Endometrial microvascular endothelial cells (primary cell): Measurements from ENCODE around the gene CHCHD4. TPM values are rescaled to one million over a fixed set of nuclear protein-coding genes. Genes with fewer than 3 reads are reported as not detected.

Experiments
- in situ Hi-C: cut with HindIII; loops from 2 replicates; pipeline ENCODE4 v1.10.0; 2017; ENCODE audit warnings: low sequenced_read_pairs, low pct_unique_long_range_greater_than_20kb; ENCODE audit errors: inconsistent ontology term
- total RNA-seq: library from RNA; depleted of rRNA; stranded (reverse); fragments of >200 nt; gene quantifications from one replicate; pipeline ENCODE4 v1.2.3, GENCODE V29; 2015; ENCODE audit errors: inconsistent ontology term

CHCHD4 gene
- total RNA-seq, result 22.5 TPM

DNA sequence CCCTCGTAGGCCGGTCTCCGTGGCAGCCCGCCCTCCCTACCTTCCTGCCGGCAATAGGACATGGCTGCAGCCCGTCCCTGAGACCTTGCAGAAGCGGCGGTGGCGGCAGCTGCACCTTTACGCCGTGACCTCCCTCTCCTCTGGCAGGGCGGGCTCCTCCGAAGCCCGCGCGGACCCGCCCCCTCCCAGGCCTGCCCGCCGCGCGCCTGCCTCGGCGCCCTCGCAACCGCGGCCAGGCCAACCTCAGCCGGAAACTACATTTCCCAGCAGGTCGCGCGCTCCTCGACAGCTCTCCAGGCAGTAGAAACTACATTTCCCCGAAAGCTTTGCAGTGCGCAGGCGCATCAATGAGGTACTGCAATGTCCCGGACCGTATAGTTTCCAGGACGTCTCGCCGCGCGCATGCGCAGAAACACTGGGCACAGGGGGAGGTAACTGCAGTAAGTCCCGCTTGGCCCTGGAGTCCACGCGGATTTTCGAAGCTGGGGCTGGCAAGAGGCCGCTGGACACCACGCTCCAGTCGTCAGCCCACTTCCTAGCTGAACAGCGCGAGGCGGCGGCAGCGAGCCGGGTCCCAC, at the start of gene CHCHD4, which contains the start of gene TMEM43:
CHCHD4 (minus strand) TSS at position 256 of the 578 bp plus-strand sequence; CDS start at position 62, 194 bp downstream.
TMEM43 (plus strand) TSS at position 438 of the 578 bp plus-strand sequence. CDS start 142 bp downstream, outside the sequence.
- in situ Hi-C loops, result no loop called here

DNA sequence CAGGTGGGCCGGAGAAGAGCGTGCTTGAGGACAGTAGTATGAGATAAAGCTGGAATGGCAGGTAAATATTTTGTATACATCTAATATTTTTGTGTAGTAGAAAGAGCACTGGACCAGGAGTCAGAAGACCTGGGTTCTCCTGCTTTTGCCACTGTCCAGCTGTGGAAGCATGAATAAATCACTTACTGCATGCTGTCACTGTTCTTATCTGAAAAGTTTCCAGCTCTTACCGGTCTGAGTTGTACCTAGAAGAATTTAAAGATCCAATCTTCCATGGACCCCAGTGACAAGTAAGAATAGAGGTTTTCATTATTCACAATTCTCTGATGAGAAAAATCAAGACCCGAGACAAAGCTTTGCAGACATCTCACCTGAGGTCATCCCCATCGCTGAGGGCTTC, 47.8 kb upstream of the CHCHD4 start:
- in situ Hi-C loops, result no loop called here

DNA sequence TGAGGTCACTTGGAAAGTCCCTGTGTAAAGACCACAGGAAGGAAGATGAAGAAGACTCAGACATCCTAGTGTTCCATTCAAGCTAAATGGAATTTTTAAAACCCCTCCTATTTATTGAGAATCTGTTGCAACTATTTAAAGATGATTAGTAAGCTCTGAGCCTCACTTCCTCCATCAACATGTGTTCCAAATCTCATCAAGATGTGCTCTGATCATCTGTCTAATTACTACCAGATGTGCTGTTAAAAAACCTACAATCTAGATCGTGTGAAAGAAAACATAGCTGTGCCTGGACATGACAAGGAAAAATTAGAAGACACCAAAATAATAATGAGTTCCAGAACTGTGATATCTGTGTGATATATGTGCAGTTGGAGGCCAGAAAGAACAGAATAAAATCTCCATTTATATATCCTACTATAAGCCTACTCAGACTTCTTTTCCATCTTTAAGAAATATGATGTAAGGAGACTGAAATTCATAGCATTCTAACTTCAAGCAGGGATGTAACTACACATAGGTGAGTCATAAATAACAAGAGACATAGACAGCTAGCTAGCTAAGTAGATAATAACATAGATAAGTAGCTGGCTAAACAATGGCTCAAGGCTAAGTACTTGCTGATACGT, 46.0 kb upstream of the CHCHD4 start:
- in situ Hi-C loops, result no loop called here

DNA sequence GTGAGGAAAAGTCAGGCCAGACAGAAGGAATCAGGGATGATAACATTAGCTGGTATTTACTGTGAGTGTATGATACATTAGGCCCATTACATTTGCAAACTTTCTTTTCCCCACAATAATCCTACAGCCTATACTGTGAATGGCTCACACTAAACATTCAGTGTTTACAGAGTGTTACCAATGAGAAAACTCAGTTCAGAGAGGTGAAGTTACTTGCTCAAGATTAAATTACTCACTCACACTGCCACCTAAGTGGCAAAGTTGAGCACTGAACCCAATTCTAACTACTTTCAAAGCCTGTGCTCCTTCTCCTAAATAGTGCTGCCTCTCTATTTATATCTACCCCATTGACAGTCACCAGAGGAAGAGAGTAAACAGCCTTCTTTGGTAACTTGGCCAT, 45.2 kb upstream of the CHCHD4 start:
- in situ Hi-C loops, result no loop called here

DNA sequence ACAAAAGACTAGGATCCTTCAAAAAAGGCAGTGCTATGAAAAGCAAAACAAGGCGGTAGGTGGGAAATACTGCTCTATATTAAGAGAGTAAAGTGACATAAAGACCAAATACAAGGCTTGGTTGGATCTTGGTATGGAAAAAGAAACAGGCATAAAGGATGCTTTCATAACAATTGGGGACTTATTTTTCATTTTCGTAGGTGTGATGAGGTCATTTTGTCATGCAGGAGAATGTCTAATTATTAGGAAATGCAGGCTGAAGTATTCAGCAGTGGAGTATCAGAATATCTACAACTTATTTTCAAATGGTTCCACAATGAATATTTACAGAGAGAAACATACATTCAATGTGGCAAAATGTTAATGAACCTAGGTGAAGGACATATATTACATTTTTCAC, 44.8 kb upstream of the CHCHD4 start:
- in situ Hi-C loops, result no loop called here

DNA sequence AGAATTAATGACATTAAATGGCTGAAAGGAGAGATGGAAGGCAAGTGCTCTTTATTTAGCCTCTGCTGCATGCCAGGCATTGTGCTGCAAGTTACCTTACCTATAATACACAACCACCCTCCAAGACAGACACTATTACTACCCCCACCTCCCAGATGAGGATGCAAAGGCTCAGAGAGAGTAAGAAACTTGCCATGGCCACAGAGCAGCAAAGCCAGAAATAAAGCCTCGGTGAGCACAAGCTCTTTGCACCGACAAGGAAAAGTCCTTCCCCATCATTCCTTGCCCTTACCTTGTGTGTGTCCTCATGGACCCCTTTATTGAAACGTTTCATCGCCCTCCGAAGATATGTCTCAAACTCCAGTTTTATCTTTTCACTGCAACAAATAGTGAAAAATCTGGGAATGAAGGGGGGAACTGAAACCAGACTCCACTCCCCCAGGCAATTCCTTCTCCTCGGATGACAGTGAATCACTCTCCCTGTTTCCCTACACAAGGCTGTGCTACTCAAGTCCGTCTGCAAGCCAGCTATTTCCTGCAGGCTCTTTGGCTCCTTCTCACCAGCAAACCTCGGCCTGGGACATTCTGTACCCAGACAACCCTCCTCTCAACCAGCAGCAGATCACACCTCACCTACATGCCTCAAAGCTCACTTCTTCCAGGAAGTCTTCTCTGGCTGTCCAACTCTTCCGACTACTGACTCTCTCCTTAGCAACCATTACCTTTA, 42.4 kb upstream of the CHCHD4 start:
- in situ Hi-C loops, result no loop called here

DNA sequence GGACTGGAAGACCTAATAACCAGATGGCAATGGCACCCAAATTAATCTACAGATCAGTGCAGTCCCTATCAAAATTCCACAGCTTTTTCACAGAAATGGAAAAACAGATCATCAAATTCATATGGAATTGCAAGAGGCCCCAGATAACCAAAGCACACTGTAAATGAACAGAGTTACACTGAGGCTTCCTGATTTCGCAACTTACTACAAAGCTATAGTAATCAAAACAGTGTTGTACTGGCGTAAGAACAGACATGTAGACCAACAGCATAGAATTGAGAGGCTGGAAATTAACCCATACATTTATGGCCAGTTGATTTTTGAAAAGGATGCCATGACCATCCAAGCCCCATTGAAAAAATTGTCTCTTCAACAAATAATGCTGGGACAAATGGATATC, 37.5 kb upstream of the CHCHD4 start:
- in situ Hi-C loops, result no loop called here

DNA sequence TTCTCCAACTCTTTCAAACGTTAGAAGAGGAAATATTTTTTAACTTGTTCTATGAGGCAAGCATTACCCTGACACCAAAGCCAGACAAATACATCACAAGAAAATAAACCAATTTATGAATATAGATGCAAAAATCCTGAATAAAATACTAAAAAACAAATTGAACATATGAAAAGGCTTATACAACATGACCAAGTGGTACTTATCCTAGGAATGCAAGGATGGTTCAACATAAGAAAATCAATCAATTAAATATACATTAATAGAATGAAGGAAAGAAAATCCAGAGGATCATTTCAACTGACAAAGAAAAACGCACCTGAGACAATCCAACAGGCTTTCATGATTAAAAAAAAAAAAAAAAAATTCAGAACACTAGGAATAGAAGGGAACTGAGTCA, 36.6 kb upstream of the CHCHD4 start:
- in situ Hi-C loops, result no loop called here

DNA sequence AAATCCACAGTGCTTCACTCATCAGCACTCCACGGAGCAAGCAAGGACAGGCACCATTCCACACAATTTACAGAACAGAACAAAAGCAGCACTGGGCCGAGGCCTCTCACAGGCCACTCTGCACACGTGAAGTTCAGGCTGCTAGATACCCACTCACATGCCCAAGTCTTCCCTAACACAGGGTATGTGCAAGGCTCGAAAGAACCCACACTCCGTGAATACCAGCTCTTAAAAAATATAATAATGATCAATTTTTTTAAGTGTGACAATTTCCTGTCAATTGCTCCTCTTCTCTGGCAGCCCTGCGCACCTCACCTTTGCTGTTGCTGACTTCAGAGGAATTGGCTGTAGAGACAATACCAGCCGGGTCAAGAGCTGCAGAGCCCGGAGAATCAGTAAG, 34.8 kb upstream of the CHCHD4 start:
- in situ Hi-C loops, result no loop called here

DNA sequence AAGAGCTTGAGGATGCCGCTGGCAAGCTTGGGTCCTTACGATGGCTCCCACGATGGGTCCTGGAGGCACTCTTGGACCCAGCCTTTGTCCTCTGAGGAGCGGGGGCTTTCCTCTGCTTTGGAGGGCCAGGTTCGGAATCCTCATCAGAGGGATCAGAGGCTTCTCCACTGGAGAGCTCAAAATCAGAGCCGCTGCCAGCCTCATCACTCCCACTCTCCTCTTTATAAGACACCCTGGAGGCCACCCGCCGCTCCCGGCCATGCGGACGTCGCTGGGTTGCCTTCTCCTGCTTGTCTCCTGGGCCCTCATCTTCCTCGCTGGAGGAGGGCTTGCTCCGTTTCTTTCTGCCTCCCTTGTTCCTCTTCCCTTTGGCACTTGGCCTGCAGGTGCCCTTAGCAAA, 33.7 kb upstream of the CHCHD4 start:
- in situ Hi-C loops, result no loop called here

DNA sequence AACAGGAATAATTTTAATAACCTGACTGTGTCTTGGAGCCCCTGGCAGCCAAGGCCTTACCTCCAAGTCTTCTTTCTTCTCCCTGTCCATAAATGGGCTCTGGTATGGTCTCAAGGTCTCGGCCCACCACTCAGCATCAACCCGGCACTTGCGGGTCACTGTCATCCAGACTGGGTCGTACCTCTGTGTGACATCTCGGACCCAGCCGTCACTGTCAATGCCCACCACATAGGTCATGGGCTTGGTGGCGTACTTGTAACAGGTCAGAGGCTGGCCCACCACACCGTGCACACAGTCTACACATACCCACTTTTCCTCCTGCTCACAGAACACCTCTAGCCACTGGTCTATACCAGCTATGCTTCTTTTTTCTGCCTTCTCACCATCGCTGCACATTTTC, 33.3 kb upstream of the CHCHD4 start:
- in situ Hi-C loops, result no loop called here

DNA sequence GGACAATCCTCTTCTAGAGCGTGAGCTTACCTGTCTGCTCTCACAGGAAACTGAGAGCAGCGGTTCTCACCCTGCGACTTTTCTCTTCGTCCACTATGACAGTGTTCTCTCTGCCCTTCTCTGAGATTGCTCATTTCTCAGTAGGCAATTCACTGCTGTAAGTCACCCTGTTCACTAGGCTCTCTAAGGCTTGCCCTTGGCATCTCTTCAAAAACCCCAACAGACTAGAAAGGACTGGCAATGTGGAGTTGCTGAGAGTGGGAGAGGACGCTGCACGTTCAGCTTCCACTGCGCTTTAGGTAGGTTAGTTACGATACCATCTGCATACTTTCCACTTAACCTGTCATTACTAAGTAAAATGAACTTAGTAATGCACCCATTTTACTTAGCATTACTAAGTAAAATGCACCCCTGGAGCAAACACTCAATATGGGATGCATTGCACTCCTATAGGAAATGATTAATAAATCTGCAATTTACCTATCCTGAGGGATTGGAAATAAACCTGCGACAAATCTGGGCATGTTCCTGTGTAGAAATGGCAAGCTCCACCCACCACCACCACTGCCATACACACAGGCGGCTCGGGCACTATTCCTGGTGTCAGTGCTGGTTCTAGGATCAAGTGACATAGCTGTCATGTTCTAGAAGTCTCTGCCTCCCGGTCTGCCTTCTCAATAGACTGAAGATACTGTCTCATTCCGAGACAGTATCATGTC, 32.3 kb upstream of the CHCHD4 start:
- in situ Hi-C loops, result no loop called here

DNA sequence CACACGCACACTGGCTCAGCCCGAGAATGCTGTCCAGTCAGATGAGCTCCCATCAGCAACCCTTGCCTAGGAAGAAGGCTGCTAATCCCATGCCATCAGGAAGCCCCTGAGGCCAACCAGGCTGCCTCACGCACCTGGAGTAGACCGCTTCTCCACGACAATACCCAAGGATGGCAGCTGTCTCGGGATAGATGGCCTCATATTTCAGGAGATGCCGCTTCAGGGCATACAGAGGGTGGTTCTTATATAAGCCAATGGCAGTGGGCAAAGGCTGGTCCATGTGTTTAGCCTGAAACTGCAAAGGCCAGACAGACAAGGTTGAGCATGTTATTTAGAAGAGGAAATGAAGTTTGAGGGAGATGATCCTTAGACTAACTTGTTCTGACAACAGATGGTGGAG, 31.5 kb upstream of the CHCHD4 start:
- in situ Hi-C loops, result no loop called here

DNA sequence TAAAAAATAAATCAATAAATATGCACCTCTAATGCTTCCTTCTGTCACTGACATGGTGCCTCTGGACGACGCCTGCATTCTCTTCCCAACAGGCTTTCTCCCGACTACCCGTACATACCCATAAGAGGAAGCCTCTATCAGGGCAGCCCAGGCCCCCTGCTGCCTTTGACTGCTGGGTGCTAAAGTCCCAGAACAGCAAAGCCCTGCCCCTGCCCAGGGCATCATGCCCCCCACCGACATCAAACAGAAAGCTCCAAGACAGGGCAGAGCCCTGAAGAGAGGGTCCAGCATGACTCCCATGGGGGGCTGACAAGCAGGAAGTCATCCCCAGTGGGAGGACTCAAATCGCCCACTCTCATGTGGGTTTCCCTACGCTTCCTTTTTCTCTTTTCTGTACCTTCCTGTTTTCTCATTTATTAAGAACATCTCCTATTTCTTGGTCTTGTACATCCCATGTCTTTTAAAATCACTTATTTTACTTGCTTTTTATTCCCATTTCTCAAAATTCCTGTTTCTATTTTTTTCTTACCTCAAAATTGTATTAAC, 30.3 kb upstream of the CHCHD4 start:
- in situ Hi-C loops, result no loop called here

DNA sequence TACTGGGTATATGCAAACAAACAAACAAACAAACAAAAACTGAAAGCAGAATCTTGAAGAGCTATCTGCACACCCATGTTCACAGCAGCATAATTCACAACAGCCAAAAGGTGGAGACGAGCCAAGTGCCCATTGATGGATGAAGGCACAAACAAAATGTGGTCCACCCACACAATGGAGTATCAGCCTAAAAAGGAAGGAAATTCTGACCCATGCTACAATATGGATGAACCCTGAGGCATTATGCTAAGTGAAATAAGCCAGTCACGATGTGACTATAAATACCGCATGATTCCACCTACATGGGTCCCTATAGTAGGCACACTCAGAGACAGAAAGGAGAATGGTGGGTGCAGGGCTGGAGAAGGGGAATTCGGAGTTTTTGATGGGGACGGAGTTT, 29.6 kb upstream of the CHCHD4 start:
- in situ Hi-C loops, result no loop called here

DNA sequence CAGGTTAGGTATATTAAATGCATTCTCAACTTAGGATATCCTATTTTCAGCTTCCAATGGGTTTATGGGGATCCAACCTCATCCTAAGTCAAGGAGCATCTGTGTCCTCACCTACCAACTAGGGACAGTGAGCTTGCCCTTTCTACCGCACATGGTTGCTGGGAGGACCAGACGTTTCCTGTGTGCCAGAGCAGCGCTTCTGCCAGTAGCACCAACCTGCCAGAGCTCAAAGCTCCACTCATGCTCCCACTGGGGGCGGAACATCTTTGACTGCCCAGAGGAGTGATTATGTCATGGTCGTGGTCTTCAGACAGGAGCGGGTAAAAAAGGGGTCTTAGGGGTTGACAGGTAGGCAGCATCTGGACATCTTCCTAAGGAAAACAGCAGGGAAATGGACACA, 29.0 kb upstream of the CHCHD4 start:
- in situ Hi-C loops, result no loop called here

DNA sequence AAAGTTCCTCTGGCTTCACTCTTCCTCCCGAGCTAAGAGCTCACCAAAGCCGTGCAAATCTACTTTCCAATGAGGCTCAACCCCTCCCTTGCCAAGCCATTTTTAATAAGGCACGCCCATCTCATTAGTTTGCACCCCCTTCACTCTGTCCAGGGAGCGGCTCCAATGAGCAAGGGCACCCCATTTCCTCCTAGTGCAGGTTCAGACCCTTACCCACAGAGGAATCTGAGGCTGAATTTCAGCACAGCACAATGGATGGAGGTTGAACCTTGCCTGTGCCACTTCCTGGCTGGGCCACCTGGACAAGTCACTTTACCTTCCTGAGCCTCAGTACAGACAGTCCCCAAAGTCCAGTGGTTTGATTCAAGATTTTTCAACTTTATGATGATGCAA, 28.3 kb upstream of the CHCHD4 start:
- in situ Hi-C loops, result no loop called here

DNA sequence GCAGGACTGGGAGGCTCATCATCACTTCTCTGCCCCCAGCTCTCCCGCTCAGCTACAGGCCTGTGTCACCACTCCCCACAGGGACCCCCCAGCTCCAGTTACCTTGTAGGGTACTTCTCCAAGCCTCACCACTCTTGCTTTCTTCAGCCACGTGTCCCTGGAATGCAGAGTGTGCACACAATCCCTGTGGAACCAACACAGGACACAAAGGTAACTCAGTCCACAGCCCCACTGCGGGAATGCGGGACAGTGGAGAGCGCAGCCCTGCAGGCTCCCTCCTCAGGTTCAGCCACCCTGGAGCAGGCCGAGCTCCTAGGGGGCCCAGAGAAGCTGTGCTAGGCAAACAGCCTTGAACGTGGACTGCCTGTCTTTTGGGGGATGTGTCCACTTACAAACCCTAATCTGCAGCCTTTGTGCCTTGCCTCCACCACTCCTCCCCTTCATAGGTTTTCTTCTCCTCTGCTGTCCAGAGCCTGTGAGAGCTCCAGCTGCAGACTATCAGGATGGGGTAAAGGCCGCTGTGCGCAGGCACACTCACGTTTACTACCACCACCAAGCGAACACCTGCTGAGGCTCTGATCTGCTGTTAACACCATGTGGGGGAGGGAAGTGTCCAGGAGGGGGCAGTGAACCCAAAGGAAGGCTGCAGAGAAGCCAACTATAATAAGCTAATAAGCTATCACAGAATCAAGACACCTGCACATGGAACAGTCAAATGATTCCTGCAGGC, 27.7 kb upstream of the CHCHD4 start:
- in situ Hi-C loops, result no loop called here
